ENCODE data around the gene PPARD.
A peak's percentile ranks its signal among the peaks of the same experiment; 100 is the strongest.

The PPARD gene

DNA sequence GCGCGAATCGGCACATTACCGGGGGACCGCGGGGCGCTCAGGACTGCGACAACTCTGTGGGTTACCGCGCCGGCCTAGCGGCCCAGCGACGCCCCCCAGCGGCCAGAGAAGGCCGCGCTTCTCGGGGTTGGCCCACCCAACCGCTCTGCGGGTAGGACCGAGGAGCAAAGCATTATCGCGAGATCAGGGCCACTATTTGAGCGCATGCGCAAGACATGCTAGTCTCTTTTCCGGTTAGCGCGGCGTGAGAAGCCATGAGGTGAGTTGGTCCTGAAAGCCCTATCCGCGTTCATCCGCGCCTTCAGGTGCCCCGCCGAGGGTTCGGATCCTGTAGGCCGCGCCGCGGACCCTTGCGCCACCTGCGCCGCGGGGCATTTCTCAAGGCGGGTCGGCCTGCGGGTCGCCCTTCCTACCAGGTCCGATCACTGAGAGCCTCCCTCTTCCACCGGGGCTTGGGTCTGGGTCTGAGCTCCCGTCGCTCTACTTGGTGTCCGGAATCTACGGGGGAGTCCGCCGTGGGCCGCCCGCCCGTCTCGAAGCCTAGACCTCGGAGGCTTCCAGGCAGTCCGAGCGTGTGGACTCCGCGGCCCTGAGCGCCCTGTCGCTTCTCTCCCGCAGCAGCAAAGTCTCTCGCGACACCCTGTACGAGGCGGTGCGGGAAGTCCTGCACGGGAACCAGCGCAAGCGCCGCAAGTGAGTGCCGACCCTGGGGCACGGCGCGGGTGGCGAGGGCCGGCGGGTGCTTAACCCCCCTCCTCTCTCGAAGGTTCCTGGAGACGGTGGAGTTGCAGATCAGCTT, 126.0 kb downstream of the PPARD start, which contains the start of gene RPL10A:
RPL10A (plus strand) TSS at position 221 of the 799 bp plus-strand sequence; CDS start at position 255, 34 bp downstream.
- Mint-ChIP-seq H3K9me3 (no peaks in the 10 kb centered on the region), H3K27me3 (no peaks in the 10 kb centered on the region), H3K4me3 (peak within 1 kb of the TSS; percentile 99), H3K36me3 (ENCODE audit: low read depth) (peaks cover 54% of the 10 kb centered on the region), H3K27ac (peak within 1 kb of the TSS; percentile 99), H3K4me1 (ENCODE audit: low read depth) (peaks cover 34% of the 10 kb centered on the region)
- intact Hi-C loops (cut with micrococcal nuclease) = loop anchor here (1.0 kb wide), 3 partner anchors 16 to 171 kb away; partner anchors contain the start of genes DEF6, FANCE and PPARD

DNA sequence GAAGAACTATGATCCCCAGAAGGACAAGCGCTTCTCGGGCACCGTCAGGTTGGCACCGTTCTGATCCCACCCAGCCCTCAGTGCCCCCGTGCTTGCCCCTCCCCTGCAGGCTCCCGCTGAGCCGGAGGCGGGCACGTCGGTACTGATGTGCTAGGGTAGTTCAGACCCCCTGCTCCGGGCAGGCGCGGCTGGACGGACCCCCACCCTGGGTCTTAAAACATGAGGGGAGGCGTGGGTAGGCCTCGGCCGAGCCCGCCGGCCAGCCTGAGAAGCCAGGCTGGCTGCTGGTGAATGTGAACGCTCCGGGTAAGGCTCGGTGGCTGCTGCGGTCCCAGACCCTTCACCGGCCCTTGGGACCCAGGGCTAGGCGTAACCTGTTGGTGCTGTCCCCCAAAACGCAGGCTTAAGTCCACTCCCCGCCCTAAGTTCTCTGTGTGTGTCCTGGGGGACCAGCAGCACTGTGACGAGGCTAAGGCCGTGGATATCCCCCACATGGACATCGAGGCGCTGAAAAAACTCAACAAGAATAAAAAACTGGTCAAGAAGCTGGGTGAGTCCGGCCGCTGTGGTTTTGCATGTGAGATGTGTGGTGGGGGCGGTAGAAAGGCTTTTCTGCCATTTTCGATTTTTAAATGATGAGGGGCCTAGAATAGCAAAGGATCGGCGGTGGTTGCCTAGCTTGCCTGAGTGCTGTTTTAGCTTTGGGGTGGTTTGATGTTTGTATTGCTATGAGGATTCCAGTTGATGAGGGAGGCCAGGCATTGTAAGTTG, 126.8 kb downstream of the PPARD start:
- Mint-ChIP-seq H3K36me3 (ENCODE audit: low read depth) (peaks cover 55% of the 10 kb centered on the region), H3K4me3 (peak overlapping the region; percentile 99), H3K27me3 (no peaks in the 10 kb centered on the region), H3K4me1 (ENCODE audit: low read depth) (peaks cover 34% of the 10 kb centered on the region), H3K27ac (peak overlapping the region; percentile 99), H3K9me3 (no peaks in the 10 kb centered on the region)
- intact Hi-C loops (cut with micrococcal nuclease) = loop anchor here (1.0 kb wide), 3 partner anchors 17 to 172 kb away; partner anchors contain the start of genes DEF6, FANCE and PPARD

DNA sequence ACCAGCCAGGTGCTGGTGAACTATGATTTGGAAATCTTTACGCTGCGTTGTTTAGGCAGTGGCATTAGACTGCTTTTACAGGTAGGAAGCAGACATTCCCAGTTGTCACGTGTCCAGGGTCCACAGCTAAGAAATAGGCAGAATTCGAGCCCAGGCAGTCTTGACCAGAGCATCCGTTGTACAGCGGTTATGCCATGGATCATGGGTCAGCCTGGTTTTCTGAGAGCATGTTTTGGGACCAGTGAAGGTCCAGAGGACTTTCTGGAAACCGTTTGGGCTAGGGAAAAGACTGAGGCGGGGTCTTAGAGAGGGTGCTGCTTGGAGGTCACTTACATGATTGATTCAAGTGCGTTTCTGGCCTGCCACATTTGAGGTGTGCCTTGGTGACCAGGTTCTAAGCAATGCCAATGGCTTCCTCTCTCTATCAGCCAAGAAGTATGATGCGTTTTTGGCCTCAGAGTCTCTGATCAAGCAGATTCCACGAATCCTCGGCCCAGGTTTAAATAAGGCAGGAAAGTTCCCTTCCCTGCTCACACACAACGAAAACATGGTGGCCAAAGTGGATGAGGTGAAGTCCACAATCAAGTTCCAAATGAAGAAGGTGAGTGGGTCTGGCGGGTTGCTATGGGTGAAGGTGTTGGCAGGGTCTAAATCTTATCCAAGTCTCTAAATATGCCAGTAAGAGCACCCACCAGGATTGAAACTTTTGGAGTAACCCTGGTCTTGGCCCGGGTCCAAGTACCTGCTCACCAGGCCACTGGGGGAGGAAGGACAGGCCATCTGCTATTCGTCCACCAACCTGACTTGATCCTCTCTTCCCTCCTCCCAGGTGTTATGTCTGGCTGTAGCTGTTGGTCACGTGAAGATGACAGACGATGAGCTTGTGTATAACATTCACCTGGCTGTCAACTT, 127.6 kb downstream of the PPARD start:
- H3K4me1 Mint-ChIP-seq (ENCODE audit: low read depth) = peaks cover 34% of the 10 kb centered on the region
- intact Hi-C loops (cut with micrococcal nuclease) = no loop called here
- H3K36me3 Mint-ChIP-seq (ENCODE audit: low read depth) = peaks cover 63% of the 10 kb centered on the region

DNA sequence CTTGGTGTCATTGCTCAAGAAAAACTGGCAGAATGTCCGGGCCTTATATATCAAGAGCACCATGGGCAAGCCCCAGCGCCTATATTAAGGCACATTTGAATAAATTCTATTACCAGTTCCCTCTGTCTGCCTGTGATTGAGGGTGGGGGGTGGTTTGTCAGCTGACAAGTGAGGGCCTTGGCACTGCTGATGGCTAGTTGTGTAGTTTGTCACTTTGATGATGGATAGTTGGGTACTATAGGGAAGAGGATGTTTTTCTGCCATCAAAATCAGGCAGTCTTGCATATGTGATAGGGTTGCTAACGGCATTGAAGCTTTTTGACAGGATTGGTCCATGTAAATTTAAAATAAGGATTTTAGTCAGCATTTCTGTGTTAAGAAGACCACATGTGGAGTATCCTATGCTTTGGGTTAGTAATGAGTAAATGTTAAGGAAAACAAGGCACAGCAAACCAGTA, 128.3 kb downstream of the PPARD start:
- H3K27me3 Mint-ChIP-seq = no peaks in the 10 kb centered on the region
- H3K36me3 Mint-ChIP-seq (ENCODE audit: low read depth) = peaks cover 68% of the 10 kb centered on the region
- no peaks in the 10 kb centered on the region for H3K9me3 Mint-ChIP-seq
- no peak overlapping the region for H3K27ac Mint-ChIP-seq
- H3K4me1 Mint-ChIP-seq (ENCODE audit: low read depth) = peaks cover 36% of the 10 kb centered on the region
- intact Hi-C loops (cut with micrococcal nuclease) = no loop called here
- H3K4me3 Mint-ChIP-seq = no peak overlapping the region

More for the DNA sequence above, 127.6 kb downstream of the PPARD start:
- H3K27me3 Mint-ChIP-seq = no peaks in the 10 kb centered on the region
- no peaks in the 10 kb centered on the region for H3K9me3 Mint-ChIP-seq
- H3K27ac Mint-ChIP-seq = peak overlapping the region; percentile 99
- peak overlapping the region; percentile 99 for H3K4me3 Mint-ChIP-seq

DNA sequence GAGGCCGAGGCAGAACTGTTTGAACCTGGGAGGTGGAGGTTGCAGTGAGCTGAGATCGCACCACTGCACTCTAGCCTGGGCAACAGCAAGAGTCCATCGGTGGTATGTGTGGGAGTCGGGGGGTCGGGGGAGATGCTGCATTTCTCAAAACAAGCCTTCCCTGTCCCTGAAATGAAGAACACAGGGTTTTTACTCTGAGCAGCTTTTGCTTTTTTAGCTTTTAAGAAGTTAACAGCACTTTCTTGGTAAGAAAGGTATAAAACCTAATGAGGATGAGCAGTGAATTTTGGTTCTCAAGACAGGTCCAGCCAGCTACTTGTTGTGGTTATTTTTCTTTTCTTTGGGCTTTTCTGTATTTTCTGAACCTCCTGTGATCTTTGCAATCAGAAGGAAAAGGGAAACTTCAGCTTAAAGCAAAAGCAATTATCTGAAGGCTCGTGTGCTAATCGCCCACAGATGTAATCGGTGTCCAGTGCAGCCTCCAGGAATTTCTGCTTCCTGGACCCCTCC, 129.5 kb downstream of the PPARD start:
- Mint-ChIP-seq H3K27ac (no peak overlapping the region), H3K36me3 (ENCODE audit: low read depth) (peaks cover 68% of the 10 kb centered on the region), H3K27me3 (no peaks in the 10 kb centered on the region), H3K9me3 (no peaks in the 10 kb centered on the region), H3K4me1 (ENCODE audit: low read depth) (peaks cover 48% of the 10 kb centered on the region), H3K4me3 (no peak overlapping the region)
- intact Hi-C loops (cut with micrococcal nuclease) = no loop called here

DNA sequence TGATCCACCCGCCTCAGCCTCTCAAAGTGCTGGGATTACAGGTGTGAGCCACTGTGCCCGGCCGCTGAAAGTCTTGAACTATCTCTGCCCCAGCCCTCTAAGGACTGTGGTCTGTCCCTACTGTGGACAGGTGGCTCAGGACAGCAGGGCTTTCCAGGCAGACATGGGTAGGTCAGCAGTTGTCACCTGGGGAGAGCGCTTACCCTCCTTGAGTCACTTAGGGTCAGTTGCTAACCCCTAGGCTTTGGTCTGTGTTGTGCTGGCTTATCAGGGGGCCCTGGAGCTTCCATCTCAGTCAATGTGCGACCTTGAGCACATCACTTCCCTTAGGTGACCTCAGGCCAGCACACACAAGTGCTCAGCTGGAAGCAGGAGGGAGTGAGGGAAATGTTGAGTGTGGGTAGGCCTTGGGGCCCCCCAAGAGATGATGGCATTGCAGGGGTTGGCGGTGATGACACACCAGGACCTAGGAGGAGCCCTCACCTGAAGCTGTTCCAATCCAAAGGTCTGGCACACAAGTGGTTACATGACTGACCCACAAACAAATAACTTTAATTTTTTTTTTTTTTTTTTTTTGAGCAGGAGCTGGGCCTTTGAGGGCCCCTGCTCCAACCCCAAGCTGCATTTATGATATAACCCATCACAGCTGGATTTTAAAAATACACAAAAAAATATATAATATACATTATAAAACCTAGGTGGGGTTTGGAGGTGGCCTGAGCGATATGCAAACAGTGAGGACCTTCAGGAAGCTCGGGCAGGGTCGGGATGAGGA, 130.9 kb downstream of the PPARD start:
- peaks cover 40% of the 10 kb centered on the region for H3K4me1 Mint-ChIP-seq (ENCODE audit: low read depth)
- H3K27ac Mint-ChIP-seq = no peak overlapping the region
- intact Hi-C loops (cut with micrococcal nuclease) = no loop called here
- peaks cover 3% of the 10 kb centered on the region for H3K27me3 Mint-ChIP-seq
- no peak overlapping the region for H3K4me3 Mint-ChIP-seq
- peaks cover 66% of the 10 kb centered on the region for H3K36me3 Mint-ChIP-seq (ENCODE audit: low read depth)
- H3K9me3 Mint-ChIP-seq = no peaks in the 10 kb centered on the region

DNA sequence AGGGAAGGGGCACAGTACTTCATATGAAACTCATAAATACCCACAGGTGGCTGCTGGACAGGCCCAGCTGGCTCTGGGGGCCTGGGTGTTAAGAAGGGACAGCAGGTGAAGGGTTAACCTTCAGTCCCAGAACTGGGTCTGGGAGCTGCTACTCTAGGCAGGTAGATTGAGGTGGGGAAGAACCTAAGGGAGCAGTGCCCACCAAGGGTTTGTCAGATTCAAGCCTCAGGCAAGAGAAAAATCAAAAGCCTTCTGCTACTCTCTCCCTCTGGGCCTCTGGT, 131.4 kb downstream of the PPARD start:
- no peaks in the 10 kb centered on the region for H3K9me3 Mint-ChIP-seq
- H3K27ac Mint-ChIP-seq = no peak overlapping the region
- H3K4me3 Mint-ChIP-seq = no peak overlapping the region
- H3K36me3 Mint-ChIP-seq (ENCODE audit: low read depth) = peaks cover 60% of the 10 kb centered on the region
- intact Hi-C loops (cut with micrococcal nuclease) = no loop called here
- H3K27me3 Mint-ChIP-seq = peaks cover 3% of the 10 kb centered on the region
- peaks cover 40% of the 10 kb centered on the region for H3K4me1 Mint-ChIP-seq (ENCODE audit: low read depth)

DNA sequence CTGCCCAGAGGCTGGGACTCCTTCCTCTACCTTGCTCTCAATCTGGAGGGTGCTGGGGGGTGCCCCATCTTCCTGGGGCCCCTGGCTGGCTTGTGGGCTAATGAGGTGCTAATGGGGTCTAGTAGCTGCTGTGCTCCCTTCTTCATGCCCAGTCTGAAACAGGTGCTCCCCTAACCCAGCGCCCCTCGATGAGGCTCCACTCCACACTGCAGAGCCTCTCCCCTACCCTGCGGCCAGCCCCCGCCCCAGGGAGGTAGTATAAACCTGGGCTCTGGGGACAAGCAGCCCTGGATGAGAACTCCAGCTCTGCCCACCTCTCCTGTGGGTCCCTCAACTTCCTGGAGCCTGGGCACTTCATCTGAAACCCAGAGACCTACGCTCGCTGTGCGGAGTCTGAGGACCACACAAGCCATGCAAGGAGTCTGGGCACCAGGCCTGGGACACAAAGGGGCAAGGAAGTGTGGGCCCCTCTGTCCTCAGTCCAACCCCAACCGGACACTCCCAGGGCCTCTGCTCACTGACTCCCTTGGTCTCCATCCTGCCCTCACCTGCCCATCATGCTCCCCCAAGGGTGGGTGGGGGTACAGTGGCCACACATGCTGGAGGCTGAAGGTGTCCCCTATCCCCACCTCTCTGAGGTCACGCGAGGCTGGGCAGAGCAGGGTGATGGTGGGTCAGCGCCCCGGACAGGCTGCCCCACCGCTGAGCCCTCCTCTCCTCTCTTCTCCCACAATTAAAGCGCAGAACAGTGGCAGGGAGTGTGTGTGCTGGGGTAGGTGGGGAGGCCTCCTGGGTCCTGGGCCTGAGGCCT, 132.0 kb downstream of the PPARD start:
- H3K4me1 Mint-ChIP-seq (ENCODE audit: low read depth) = peaks cover 35% of the 10 kb centered on the region
- peaks cover 55% of the 10 kb centered on the region for H3K36me3 Mint-ChIP-seq (ENCODE audit: low read depth)
- H3K27ac Mint-ChIP-seq = no peak overlapping the region
- no peak overlapping the region for H3K4me3 Mint-ChIP-seq
- no peaks in the 10 kb centered on the region for H3K9me3 Mint-ChIP-seq
- intact Hi-C loops (cut with micrococcal nuclease) = no loop called here
- H3K27me3 Mint-ChIP-seq = peaks cover 5% of the 10 kb centered on the region

DNA sequence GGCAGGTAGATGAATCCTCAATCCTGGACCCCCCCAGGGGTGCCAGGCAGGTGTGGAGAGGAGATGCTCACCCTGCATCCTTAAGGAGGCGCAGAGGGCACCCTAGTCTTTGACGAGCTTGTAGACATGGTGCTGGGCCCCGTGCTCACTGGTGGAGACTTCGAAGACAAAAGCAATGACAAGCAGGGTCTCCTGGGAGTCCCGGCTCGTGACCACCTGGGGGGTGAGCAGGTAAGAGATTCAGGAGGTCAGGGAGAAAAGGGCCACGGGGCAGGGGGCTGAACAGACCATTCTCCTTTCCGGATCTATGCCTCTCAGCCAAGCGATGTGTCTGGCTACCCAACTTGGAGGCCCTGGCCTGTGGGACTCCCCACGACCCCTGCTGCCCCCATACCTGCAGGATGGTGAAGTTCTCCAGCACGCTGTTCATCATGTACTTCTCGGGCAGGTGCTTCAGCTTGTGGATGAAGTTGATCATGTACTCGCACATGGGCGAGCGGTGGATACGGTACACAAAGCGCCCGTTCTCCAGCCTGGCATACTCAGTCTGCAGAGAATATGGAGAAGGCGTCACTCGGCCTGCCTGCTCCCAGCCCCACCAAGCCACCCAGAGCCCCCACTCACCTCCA, 132.7 kb downstream of the PPARD start:
- peaks cover 48% of the 10 kb centered on the region for H3K36me3 Mint-ChIP-seq (ENCODE audit: low read depth)
- H3K27me3 Mint-ChIP-seq = peaks cover 8% of the 10 kb centered on the region
- no peak overlapping the region for H3K27ac Mint-ChIP-seq
- H3K4me3 Mint-ChIP-seq = no peak overlapping the region
- no peaks in the 10 kb centered on the region for H3K9me3 Mint-ChIP-seq
- H3K4me1 Mint-ChIP-seq (ENCODE audit: low read depth) = peaks cover 27% of the 10 kb centered on the region
- intact Hi-C loops (cut with micrococcal nuclease) = no loop called here

DNA sequence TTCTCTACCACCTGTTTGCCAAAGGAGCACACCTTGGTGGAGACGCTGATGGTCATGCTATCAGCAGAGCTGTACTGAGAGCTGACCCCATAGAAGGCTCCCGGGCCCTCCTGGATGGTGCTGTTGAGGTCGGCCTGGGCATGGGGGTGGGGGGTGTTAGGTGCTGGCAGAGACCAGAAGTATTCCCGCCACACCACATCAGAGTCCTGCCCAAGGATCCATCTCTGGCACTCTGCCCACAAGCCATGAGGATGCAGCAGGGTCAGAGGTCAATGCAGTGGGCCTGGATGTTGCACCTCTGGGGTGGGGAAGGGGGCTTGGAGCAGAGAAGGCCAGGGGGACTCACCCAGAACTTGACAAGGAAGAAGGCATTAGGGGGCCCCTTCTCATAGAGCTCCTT, 133.2 kb downstream of the PPARD start:
- peaks cover 22% of the 10 kb centered on the region for H3K4me1 Mint-ChIP-seq (ENCODE audit: low read depth)
- H3K9me3 Mint-ChIP-seq = no peaks in the 10 kb centered on the region
- no peak overlapping the region for H3K4me3 Mint-ChIP-seq
- H3K27ac Mint-ChIP-seq = no peak overlapping the region
- H3K36me3 Mint-ChIP-seq (ENCODE audit: low read depth) = peaks cover 43% of the 10 kb centered on the region
- intact Hi-C loops (cut with micrococcal nuclease) = no loop called here
- H3K27me3 Mint-ChIP-seq = peaks cover 8% of the 10 kb centered on the region

DNA sequence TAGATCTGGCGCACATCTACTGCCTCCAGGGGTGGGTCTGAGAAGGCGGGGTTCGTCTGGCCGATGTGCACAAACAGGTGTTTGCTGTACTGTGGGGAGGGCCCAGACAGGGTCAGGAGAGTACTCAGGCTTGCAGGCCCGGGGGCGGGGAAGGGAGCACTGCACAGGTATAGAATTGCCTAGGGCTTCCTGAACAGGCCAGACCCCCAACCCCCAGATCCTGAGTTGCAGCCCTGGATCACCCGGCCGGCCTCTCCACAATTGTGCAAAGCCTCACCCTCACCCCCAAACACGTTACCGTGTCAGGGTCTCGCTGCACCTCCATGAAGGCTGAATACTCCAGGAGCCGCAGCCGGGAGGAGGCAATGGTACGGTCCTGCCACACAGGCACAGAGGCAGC, 133.6 kb downstream of the PPARD start:
- intact Hi-C loops (cut with micrococcal nuclease) = no loop called here
- Mint-ChIP-seq H3K27me3 (peaks cover 10% of the 10 kb centered on the region), H3K9me3 (no peaks in the 10 kb centered on the region), H3K4me1 (ENCODE audit: low read depth) (peaks cover 18% of the 10 kb centered on the region), H3K36me3 (ENCODE audit: low read depth) (peaks cover 38% of the 10 kb centered on the region), H3K4me3 (no peak overlapping the region), H3K27ac (no peak overlapping the region)

DNA sequence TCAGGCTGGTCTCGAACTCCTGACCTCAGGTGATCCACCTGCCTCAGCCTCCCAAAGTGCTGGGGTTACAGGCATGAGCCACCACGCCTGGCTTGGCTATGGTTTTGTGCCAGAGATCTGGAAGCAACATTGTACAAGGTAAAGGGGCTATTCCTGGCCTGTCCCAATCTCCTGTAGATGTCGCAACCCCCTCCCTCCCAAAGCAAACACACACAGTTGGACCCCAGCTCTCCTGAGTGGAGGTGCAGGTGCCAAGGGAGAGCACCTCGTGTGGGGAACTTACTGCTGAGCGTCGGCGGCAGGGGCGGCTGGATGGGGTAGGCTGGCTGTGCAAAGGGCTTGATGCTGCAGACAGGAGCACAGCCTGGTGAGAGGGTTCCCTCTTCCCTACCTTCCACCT, 134.7 kb downstream of the PPARD start:
- Mint-ChIP-seq H3K27me3 (peaks cover 13% of the 10 kb centered on the region), H3K4me1 (ENCODE audit: low read depth) (peaks cover 15% of the 10 kb centered on the region), H3K36me3 (ENCODE audit: low read depth) (peaks cover 28% of the 10 kb centered on the region), H3K27ac (no peak overlapping the region), H3K9me3 (no peaks in the 10 kb centered on the region), H3K4me3 (no peak overlapping the region)
- intact Hi-C loops (cut with micrococcal nuclease) = no loop called here

Data from dendritic cell treated with granulocyte-macrophage colony-stimulating factor and Interleukin-4, amounts not matched to agents 40 ng/mL and 50 ng/mL, for 4 days (primary cell).